Thymus (tissue), 11 donors: ENCODE data around the gene DDX17. TPM values are rescaled to one million over a fixed set of nuclear protein-coding genes. Genes with fewer than 3 reads are reported as not detected.
A peak's percentile ranks its signal among the peaks of the same experiment; 100 is the strongest.
"Not testable (repeated sequence)": the region's sequence is repeated elsewhere in the genome, so short reads cannot be mapped to it uniquely, and the experiment has no call there.

Source experiments
- DNase-seq, 9 donors: peaks; one replicate each; pipeline ENCODE4 v3.0.0-alpha.2; 2013; ENCODE audit warnings: low spot score in 9 of 9, low read depth in 6 of 9, missing footprints in 1 of 9
- H3K27ac ChIP-seq, 2 donors: one replicate each; pipeline ENCODE4 v1.5.1; 2013; ENCODE audit warnings: control low read depth in 1 of 2, low read depth in 1 of 2, low read length in 1 of 2, mild to moderate bottlenecking in 1 of 2, moderate library complexity in 1 of 2
- H3K27me3 ChIP-seq, 2 donors: one replicate each; pipeline ENCODE4 v1.5.1; 2013; ENCODE audit warnings: low read length in 1 of 2; ENCODE audit not compliant: control insufficient read depth in 2 of 2, insufficient read depth in 1 of 2
- H3K36me3 ChIP-seq, 2 donors: one replicate each; pipeline ENCODE4 v1.5.1; 2013; ENCODE audit warnings: low read length in 1 of 2, mild to moderate bottlenecking in 1 of 2, moderate library complexity in 1 of 2; ENCODE audit not compliant: control insufficient read depth in 2 of 2, insufficient read depth in 2 of 2
- H3K4me1 ChIP-seq, 2 donors: one replicate each; pipeline ENCODE4 v1.5.1; 2013; ENCODE audit warnings: low read length in 2 of 2; ENCODE audit not compliant: control insufficient read depth in 2 of 2, insufficient read depth in 2 of 2
- H3K4me3 ChIP-seq, 2 donors: one replicate each; pipeline ENCODE4 v1.5.1; 2013; ENCODE audit warnings: low read length in 2 of 2, control low read depth in 1 of 2, mild to moderate bottlenecking in 1 of 2
- H3K9me3 ChIP-seq, 2 donors: one replicate each; pipeline ENCODE4 v1.5.1; 2013; ENCODE audit warnings: low read length in 1 of 2, mild to moderate bottlenecking in 1 of 2; ENCODE audit not compliant: control insufficient read depth in 2 of 2, insufficient read depth in 1 of 2
- WGBS: extraction: QIAGEN DNeasy Blood & Tissue Kit; methylation state at CpG from one replicate; pipeline ENCODE4 v1.1.7; 2013; 5-methylcytosine and 5-hydroxymethylcytosine counted together
- polyA plus RNA-seq: library from polyadenylated mRNA; stranded (reverse); fragments of 200-250 nt; gene quantifications from one replicate; pipeline ENCODE4 v1.2.3, GENCODE V29; 2013
- total RNA-seq: library from RNA; stranded (reverse); fragments of 120-200 nt; gene quantifications from one replicate; pipeline ENCODE4 v1.2.4, GENCODE V29; 2013
- donor health status: healthy.

Gene DDX17
- total and polyA plus RNA-seq, 2 donors: 325 to 402 TPM

GRCh38 chr22:38474003-38474607 is 32.0 kb downstream of the DDX17 start:
- Histone ChIP-seq H3K27me3 (peaks cover 0 to 7% of the 10 kb centered on the region in 2 donors), H3K4me3 (no peak overlapping the region), H3K36me3 (peaks cover 0 to 2% of the 10 kb centered on the region in 2 donors), H3K4me1 (no peaks in the 10 kb centered on the region), H3K27ac (no peak overlapping the region), H3K9me3 (no peaks in the 10 kb centered on the region)
- WGBS: 92% methylated on average over 10 of the region's 10 CpGs
- no peak for DNase-seq

DNA sequence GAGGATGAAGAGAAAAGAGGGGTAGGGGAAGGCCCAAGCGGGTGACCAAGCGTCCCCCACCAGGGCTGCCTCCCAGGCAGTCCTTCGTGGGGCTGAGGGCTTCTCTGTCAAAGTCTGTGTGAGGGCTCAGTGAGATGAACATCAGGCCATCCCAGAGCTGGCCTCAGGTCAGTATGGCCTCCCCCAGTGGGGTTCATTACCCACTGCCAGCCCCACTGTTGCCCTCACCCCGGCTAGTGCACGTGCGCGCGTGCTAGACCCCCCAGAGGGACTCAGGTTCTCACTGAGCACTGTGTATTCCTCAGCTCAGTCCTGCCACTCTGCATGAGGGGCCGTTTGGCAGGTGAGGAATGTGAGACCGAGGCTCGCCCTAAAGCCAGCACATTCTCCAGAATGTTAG is 34.9 kb downstream of the DDX17 start:
- H3K4me3 ChIP-seq: no peak overlapping the region
- no peak for DNase-seq

DNA sequence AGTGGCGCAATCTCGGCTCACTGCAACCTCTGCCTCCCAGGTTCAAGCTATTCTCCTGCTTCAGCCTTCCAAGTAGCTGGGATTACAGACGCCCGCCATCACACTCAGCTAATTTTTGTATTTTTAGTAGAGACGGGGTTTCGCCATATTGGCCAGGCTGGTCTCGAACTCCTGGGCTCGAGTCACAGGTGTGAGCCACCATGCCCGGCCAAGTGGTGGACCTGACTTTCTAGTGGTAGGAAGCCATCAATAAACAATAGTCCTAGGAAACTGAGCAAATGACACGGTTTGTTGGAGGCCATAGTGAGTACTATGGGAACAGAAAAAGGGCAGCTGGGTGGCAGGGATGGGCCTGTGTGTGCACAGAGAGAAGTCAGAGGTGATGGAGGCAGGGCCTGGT is 35.9 kb downstream of the DDX17 start:
- WGBS: 97% methylated on average over 10 of the region's 10 CpGs
- not testable (repeated sequence) for H3K27ac ChIP-seq
- peaks cover 5 to 47% of the 10 kb centered on the region in 2 donors for H3K27me3 ChIP-seq

More for the DNA sequence above, 34.9 kb downstream of the DDX17 start:
- 96% methylated on average over 11 of the region's 11 CpGs for WGBS
- Histone ChIP-seq H3K36me3 (no peaks in the 10 kb centered on the region), H3K9me3 (peaks cover 0 to 6% of the 10 kb centered on the region in 2 donors), H3K27me3 (peaks cover 5 to 36% of the 10 kb centered on the region in 2 donors), H3K4me1 (peaks cover 7 to 10% of the 10 kb centered on the region in 2 donors), H3K27ac (no peak overlapping the region)

GRCh38 chr22:38469306-38469781 is 36.8 kb downstream of the DDX17 start:
- 98% methylated on average over 6 of the region's 6 CpGs for WGBS
- no peak overlapping the region for H3K27ac ChIP-seq
- DNase-seq: no peak
- H3K4me1 ChIP-seq: peaks cover 12 to 18% of the 10 kb centered on the region in 2 donors
- H3K4me3 ChIP-seq: no peak overlapping the region
- peaks cover 5 to 47% of the 10 kb centered on the region in 2 donors for H3K27me3 ChIP-seq
- peaks cover 0 to 6% of the 10 kb centered on the region in 2 donors for H3K9me3 ChIP-seq
- no peaks in the 10 kb centered on the region for H3K36me3 ChIP-seq

More for the DNA sequence above, 35.9 kb downstream of the DDX17 start:
- H3K36me3 ChIP-seq, H3K9me3 ChIP-seq, DNase-seq, H3K4me3 ChIP-seq: not testable (repeated sequence)
- H3K4me1 ChIP-seq: peaks cover 12 to 18% of the 10 kb centered on the region in 2 donors

DNA sequence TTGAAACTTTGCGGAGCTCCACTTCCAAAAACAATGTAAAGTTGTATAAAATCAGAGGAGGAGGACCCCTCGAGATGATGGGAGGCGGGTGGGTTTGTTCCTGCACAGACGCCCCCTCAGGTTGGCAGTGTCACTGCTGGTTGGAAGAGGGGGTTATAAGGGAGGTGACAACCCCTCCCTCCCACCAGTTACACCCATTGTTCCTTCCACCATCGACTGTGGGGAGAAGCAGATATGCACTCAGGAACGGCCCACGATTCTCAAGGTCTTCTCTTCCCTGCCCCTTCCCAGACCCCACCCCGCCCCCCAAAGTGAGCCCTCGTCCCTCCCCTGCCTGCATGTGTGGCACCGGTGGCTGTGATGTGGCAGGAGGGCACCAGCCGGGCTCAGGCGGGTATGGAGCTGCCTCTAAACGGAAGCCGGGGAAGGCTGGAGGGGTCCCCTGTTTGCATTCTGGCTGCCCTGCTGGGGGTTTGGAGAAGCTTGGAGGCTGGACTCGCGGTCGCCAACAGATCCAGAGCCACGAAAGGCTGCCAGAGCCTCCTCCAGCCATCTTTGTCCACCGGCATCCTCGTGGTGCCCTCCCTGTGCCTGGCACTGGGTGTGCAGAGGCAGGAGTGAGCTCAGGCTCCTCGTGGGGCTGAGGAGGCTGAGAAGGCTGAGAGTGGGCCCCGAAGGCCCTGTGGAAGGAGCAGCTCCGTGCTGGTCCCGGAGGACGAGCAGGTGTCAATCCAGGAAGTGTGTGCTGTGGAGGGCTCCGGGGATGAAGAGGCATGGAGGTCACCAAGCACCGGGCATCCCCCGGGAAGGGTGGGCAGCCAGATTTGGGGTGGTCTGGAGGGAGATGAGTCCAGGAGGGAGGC is 37.4 kb downstream of the DDX17 start:
- Histone ChIP-seq H3K4me3 (peak overlapping the region in 1 of 2 donors; percentile 16), H3K9me3 (peaks cover 0 to 6% of the 10 kb centered on the region in 2 donors), H3K27ac (no peak overlapping the region), H3K4me1 (peaks cover 13 to 23% of the 10 kb centered on the region in 2 donors), H3K27me3 (peaks cover 5 to 50% of the 10 kb centered on the region in 2 donors), H3K36me3 (no peaks in the 10 kb centered on the region)
- 75% methylated on average over 28 of the region's 28 CpGs for WGBS
- no peak for DNase-seq

DNA sequence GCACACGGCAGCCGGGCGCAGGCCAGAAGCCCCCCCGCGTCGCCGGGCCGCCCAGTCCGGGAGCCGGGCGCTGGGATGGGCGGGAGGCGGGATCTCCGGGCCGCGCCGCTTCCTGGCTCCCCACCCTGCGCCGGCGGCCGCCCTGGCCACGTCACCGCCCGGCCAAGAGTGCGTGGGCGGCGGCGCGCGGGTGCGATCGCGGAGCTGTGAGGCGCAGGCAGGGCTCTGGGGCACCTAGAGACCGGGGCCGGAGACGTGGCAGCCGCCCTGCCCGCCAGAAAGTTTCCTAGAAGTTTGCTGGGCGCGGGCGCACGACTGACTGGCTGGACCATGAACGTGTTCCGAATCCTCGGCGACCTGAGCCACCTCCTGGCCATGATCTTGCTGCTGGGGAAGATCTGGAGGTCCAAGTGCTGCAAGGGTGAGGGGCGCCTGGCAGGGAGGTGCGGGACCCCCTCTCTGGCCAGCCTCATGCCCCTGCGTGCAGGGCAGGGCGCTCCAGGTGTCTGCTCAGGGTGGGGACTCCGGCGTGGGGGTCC is 38.1 kb downstream of the DDX17 start, which contains the start of gene KDELR3:
Gene KDELR3 (plus strand): TSS at position 193 of the 539 bp plus-strand sequence. CDS start 138 bp downstream, at position 331.
- H3K4me1 ChIP-seq: peaks cover 20 to 30% of the 10 kb centered on the region in 2 donors
- peaks cover 0 to 6% of the 10 kb centered on the region in 2 donors for H3K9me3 ChIP-seq
- peaks cover 5 to 54% of the 10 kb centered on the region in 2 donors for H3K27me3 ChIP-seq
- no peak within 1 kb of the TSS for H3K27ac ChIP-seq
- H3K4me3 ChIP-seq: peak within 1 kb of the TSS; percentile 16 to 46
- H3K36me3 ChIP-seq: no peaks in the 10 kb centered on the region
- DNase-seq: peak in 1 of 9 donors; percentile 24
- 2% methylated on average over 53 of the region's 53 CpGs for WGBS

GRCh38 chr22:38467438-38467903 is 38.6 kb downstream of the DDX17 start:
- 30% methylated on average over 20 of the region's 20 CpGs for WGBS
- no peak for DNase-seq
- no peaks in the 10 kb centered on the region for H3K36me3 ChIP-seq

DNA sequence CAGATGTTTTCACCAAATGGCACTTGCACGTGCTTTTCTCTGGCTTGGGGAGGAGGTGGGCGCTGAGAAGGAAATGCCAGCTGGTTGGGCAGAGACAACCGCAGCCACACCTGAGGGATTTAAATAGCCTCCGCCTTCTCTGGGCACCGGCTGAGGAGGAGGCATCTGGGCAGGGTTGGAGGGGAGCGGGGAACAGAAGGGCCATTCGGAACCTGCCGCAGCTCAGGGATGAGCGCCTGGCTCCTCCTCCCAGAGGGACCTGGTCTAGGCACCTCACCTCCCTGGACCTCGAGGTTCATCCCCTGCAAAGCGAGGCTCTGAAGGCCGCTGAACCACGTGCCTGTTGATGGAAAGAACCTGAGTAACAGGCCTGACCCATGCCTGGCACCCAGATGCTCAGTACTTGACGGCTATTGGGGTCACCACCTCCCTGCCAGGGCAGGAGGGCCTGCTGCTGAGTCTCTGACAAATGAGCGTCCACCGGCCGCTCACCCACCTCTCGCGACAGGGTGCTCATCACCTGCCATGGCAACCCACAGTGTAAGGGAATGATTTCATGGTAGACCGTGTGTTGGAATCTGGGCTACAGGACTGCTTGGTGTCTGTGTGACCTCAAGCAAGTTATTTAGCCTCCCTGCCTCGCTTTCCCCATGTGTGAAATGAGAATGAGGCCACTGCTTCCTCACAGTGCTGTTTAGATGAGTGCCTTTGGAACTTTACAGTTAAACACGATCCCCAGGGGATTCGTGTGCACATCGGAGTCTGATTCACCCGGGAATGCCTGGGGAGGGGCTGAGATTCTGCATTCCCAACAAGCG is 40.2 kb downstream of the DDX17 start:
- Histone ChIP-seq H3K9me3 (peaks cover 0 to 9% of the 10 kb centered on the region in 2 donors), H3K4me3 (no peak overlapping the region), H3K27ac (no peak overlapping the region), H3K4me1 (peaks cover 36 to 51% of the 10 kb centered on the region in 2 donors), H3K36me3 (no peaks in the 10 kb centered on the region), H3K27me3 (peaks cover 5 to 65% of the 10 kb centered on the region in 2 donors)
- DNase-seq: peak in 1 of 9 donors; percentile 42
- WGBS: 79% methylated on average over 26 of the region's 26 CpGs

More at GRCh38 chr22:38467438-38467903, 38.6 kb downstream of the DDX17 start:
- no peak overlapping the region for H3K27ac ChIP-seq
- H3K27me3 ChIP-seq: peaks cover 5 to 56% of the 10 kb centered on the region in 2 donors
- H3K4me3 ChIP-seq: peak overlapping the region in 1 of 2 donors; percentile 46
- peaks cover 23 to 35% of the 10 kb centered on the region in 2 donors for H3K4me1 ChIP-seq
- peaks cover 0 to 6% of the 10 kb centered on the region in 2 donors for H3K9me3 ChIP-seq
